Nephron (organoid): Measurements from ENCODE around the gene FHAD1.
"Not testable (repeated sequence)": the region's sequence is repeated elsewhere in the genome, so short reads cannot be mapped to it uniquely, and the experiment has no call there.

Experiments used
- H3K27ac Mint-ChIP-seq, 3 experiments: 2 replicates each; pipeline ENCODE4 v1.8.0; 2020; ENCODE audit warnings: mixed read lengths in 3 of 3, mild to moderate bottlenecking in 2 of 3, moderate library complexity in 1 of 3
- H3K27me3 Mint-ChIP-seq: 2 replicates; pipeline ENCODE4 v1.8.0; 2021; ENCODE audit warnings: low read depth, mild to moderate bottlenecking, moderate library complexity, mixed read lengths
- H3K36me3 Mint-ChIP-seq: 2 replicates; pipeline ENCODE4 v1.8.0; 2020; ENCODE audit warnings: low read depth, mixed read lengths
- H3K4me1 Mint-ChIP-seq: 2 replicates; pipeline ENCODE4 v1.8.0; 2020; ENCODE audit warnings: mixed read lengths
- H3K4me3 Mint-ChIP-seq, 3 experiments: 2 replicates each; pipeline ENCODE4 v1.8.0; 2020; ENCODE audit warnings: mild to moderate bottlenecking in 3 of 3, mixed read lengths in 3 of 3, moderate library complexity in 2 of 3
- H3K9me3 Mint-ChIP-seq: 2 replicates; pipeline ENCODE4 v1.8.0; 2020; ENCODE audit warnings: mixed read lengths
- TF ChIP-seq, protein P1 (sequence below), 3 experiments: fragments of 200-600 bp; sonication (generic); IDR thresholded peaks; one replicate each; pipeline ENCODE4 v1.5.0; 2021; ENCODE audit warnings: antibody characterized with exemption in 3 of 3; ENCODE audit not compliant: unreplicated experiment in 3 of 3

Gene FHAD1

GRCh38 chr1:15299806-15300205 is 52.8 kb downstream of the FHAD1 start:
- Mint-ChIP-seq H3K4me3 (no peak overlapping the region), H3K27me3 (peaks cover 6% of the 10 kb centered on the region), H3K27ac (no peak overlapping the region), H3K9me3 (peaks cover 3% of the 10 kb centered on the region), H3K36me3 (peaks cover 3% of the 10 kb centered on the region), H3K4me1 (peaks cover 5% of the 10 kb centered on the region)
- TF ChIP-seq, protein P1, sequence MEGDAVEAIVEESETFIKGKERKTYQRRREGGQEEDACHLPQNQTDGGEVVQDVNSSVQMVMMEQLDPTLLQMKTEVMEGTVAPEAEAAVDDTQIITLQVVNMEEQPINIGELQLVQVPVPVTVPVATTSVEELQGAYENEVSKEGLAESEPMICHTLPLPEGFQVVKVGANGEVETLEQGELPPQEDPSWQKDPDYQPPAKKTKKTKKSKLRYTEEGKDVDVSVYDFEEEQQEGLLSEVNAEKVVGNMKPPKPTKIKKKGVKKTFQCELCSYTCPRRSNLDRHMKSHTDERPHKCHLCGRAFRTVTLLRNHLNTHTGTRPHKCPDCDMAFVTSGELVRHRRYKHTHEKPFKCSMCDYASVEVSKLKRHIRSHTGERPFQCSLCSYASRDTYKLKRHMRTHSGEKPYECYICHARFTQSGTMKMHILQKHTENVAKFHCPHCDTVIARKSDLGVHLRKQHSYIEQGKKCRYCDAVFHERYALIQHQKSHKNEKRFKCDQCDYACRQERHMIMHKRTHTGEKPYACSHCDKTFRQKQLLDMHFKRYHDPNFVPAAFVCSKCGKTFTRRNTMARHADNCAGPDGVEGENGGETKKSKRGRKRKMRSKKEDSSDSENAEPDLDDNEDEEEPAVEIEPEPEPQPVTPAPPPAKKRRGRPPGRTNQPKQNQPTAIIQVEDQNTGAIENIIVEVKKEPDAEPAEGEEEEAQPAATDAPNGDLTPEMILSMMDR (IDR thresholded peaks at IDR 0.05; ENCODE audit: unreplicated experiment in 3 of 3) = no peak

GRCh38 chr1:15303935-15304334 is 56.9 kb downstream of the FHAD1 start:
- TF ChIP-seq, protein P1 (IDR thresholded peaks at IDR 0.05; ENCODE audit: unreplicated experiment in 3 of 3) = no peak
- Mint-ChIP-seq H3K4me1 (no peaks in the 10 kb centered on the region), H3K9me3 (peaks cover 18% of the 10 kb centered on the region), H3K27me3 (peaks cover 5% of the 10 kb centered on the region), H3K4me3 (no peak overlapping the region), H3K36me3 (peaks cover 5% of the 10 kb centered on the region), H3K27ac (no peak overlapping the region)

DNA sequence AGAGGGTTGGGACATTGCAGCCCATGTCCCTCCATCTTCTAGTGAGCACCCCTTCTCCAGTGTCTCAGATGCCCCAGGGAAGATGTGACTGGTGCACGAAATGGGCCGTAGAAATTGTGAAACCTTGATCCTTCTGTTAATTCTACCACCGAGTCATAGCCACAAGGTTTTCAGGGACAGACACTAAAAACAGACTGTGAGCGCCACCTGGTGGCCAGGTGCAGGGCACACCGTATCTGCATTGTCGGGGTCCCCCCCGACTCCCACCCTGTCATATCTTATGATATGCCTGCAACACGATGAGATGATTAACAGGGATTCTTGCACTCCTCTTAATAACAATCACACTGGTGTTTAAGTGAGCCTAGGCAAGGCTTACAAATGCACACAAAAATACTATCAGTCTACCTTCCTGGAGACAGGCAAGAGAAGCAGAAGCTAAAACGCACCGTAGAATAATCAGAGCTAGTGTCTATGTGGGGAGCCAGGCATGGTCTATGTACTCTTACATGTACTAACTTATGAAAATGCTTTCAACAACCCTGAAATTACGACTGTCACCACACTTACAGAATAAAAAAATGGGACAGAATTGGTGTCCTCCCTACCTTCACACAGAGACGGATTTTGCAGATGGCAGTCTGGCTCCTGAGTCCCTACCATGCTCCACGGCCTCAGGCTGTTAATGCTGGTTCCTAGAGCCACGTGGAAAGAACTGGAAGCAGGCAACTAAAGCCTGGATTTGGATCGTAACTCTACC is 57.9 kb downstream of the FHAD1 start:
- Mint-ChIP-seq H3K9me3 (peaks cover 18% of the 10 kb centered on the region), H3K27me3 (peaks cover 8% of the 10 kb centered on the region), H3K4me3 (no peak overlapping the region), H3K36me3 (peaks cover 5% of the 10 kb centered on the region), H3K27ac (no peak overlapping the region), H3K4me1 (no peaks in the 10 kb centered on the region)
- TF ChIP-seq, protein P1 (IDR thresholded peaks at IDR 0.05; ENCODE audit: unreplicated experiment in 3 of 3) = peak; percentile 78 to 90 (median 85)

- H3K4me3 Mint-ChIP-seq = no peak overlapping the region
- H3K9me3 Mint-ChIP-seq = peaks cover 18% of the 10 kb centered on the region
- H3K27ac Mint-ChIP-seq = no peak overlapping the region
- peaks cover 13% of the 10 kb centered on the region for H3K27me3 Mint-ChIP-seq
- peaks cover 5% of the 10 kb centered on the region for H3K36me3 Mint-ChIP-seq
- no peaks in the 10 kb centered on the region for H3K4me1 Mint-ChIP-seq
- TF ChIP-seq, protein P1 (IDR thresholded peaks at IDR 0.05; ENCODE audit: unreplicated experiment in 3 of 3) = no peak
Measured at GRCh38 chr1:15305468-15305770, 58.4 kb downstream of the FHAD1 start.

DNA sequence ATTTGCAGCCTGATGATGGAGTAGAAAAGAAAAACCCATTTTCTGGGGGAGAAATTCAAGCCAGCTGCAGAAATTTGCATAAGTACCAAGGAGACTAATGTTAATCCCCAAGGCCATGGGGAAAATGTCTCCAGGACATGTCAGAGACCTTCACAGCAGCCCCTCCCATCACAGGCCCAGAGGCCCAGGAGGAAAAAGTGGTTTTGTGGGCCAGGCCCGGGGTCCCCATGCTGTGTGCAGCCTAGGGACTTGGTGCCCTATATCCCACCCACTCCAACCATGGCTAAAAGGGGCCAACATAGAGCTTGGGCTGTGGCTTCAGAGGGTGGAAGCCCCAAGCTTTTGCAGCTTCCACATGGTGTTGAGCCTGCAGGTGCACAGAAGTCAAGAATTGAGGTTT is 59.3 kb downstream of the FHAD1 start:
- not testable (repeated sequence) for H3K4me3 Mint-ChIP-seq, H3K4me1 Mint-ChIP-seq

GRCh38 chr1:15308135-15308534 is 61.1 kb downstream of the FHAD1 start:
- H3K9me3 Mint-ChIP-seq = peaks cover 18% of the 10 kb centered on the region

More for the DNA sequence above, 59.3 kb downstream of the FHAD1 start:
- peaks cover 13% of the 10 kb centered on the region for H3K27me3 Mint-ChIP-seq
- H3K9me3 Mint-ChIP-seq = peaks cover 18% of the 10 kb centered on the region
- H3K36me3 Mint-ChIP-seq, H3K27ac Mint-ChIP-seq: not testable (repeated sequence)

More at GRCh38 chr1:15308135-15308534, 61.1 kb downstream of the FHAD1 start:
- Mint-ChIP-seq H3K4me1 (no peaks in the 10 kb centered on the region), H3K27me3 (peaks cover 13% of the 10 kb centered on the region), H3K27ac (no peak overlapping the region), H3K36me3 (peaks cover 5% of the 10 kb centered on the region), H3K4me3 (no peak overlapping the region)
- TF ChIP-seq, protein P1 (IDR thresholded peaks at IDR 0.05; ENCODE audit: unreplicated experiment in 3 of 3) = no peak
